ENCODE measurements around the gene PRSS23.

Gene PRSS23

GRCh38 chr11:86849679-86850078 is 49.3 kb downstream of the PRSS23 start:
- H3K27ac ChIP-seq: no peak overlapping the region
- TF ChIP-seq ZFX (IDR thresholded peaks at IDR 0.05): no peak
- TF ChIP-seq, protein P1, sequence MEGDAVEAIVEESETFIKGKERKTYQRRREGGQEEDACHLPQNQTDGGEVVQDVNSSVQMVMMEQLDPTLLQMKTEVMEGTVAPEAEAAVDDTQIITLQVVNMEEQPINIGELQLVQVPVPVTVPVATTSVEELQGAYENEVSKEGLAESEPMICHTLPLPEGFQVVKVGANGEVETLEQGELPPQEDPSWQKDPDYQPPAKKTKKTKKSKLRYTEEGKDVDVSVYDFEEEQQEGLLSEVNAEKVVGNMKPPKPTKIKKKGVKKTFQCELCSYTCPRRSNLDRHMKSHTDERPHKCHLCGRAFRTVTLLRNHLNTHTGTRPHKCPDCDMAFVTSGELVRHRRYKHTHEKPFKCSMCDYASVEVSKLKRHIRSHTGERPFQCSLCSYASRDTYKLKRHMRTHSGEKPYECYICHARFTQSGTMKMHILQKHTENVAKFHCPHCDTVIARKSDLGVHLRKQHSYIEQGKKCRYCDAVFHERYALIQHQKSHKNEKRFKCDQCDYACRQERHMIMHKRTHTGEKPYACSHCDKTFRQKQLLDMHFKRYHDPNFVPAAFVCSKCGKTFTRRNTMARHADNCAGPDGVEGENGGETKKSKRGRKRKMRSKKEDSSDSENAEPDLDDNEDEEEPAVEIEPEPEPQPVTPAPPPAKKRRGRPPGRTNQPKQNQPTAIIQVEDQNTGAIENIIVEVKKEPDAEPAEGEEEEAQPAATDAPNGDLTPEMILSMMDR (conservative IDR thresholded peaks at IDR 0.05): no peak
